ENCODE results near the gene RASSF10.

DNA sequence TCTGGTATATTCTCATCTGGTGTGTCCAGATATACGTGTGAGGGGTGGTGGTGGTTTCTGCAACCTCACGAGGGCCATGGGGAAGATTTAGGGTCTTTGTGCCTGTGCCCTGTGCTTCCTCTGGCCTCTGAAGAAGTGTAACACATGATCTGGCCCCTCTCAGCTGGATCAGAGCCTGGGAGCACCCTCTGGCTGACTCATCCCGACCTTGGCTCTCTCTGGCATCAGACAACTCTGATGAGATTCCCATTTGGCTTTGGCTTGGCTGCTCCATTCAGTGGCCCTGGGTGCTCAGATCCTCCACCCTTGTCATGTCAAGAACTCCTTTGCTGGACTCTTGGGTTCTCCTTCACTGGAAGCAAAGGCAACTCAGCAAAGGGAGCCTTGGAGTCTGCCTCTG, 45.2 kb downstream of the RASSF10 start:
- TF ChIP-seq, protein P1, sequence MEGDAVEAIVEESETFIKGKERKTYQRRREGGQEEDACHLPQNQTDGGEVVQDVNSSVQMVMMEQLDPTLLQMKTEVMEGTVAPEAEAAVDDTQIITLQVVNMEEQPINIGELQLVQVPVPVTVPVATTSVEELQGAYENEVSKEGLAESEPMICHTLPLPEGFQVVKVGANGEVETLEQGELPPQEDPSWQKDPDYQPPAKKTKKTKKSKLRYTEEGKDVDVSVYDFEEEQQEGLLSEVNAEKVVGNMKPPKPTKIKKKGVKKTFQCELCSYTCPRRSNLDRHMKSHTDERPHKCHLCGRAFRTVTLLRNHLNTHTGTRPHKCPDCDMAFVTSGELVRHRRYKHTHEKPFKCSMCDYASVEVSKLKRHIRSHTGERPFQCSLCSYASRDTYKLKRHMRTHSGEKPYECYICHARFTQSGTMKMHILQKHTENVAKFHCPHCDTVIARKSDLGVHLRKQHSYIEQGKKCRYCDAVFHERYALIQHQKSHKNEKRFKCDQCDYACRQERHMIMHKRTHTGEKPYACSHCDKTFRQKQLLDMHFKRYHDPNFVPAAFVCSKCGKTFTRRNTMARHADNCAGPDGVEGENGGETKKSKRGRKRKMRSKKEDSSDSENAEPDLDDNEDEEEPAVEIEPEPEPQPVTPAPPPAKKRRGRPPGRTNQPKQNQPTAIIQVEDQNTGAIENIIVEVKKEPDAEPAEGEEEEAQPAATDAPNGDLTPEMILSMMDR (IDR thresholded peaks at IDR 0.05): no peak
- TF ChIP-seq POLR2A (IDR thresholded peaks at IDR 0.05): no peak
